Mesenteric fat pad (tissue), 1 donor: Measurements from ENCODE around the gene PPM1J. TPM values are rescaled to one million over a fixed set of nuclear protein-coding genes. Genes with fewer than 3 reads are reported as not detected.

Experiments used
- DNase-seq: peaks from one replicate; pipeline ENCODE4 v3.0.0-alpha.2; 2020; ENCODE audit warnings: low spot score
- total RNA-seq: library from RNA; stranded (reverse); fragmentation: NEBNext Ultra II Directional; extraction: Animal tissue kit (Norgen Biotek cat#: 25700); gene quantifications from one replicate; pipeline ENCODE4 v1.2.1, GENCODE V29; 2021
- donor health status: DM: yes; HTN: yes; CAD: no.

Gene PPM1J
- total RNA-seq, 1 donor from 2014 or later, result 0.61 TPM

- no peak for DNase-seq
Measured at GRCh38 chr1:112692681-112693080, 22.5 kb downstream of the PPM1J start.

GRCh38 chr1:112689842-112690237, 25.3 kb downstream of the PPM1J start:
- no peak for DNase-seq

DNA sequence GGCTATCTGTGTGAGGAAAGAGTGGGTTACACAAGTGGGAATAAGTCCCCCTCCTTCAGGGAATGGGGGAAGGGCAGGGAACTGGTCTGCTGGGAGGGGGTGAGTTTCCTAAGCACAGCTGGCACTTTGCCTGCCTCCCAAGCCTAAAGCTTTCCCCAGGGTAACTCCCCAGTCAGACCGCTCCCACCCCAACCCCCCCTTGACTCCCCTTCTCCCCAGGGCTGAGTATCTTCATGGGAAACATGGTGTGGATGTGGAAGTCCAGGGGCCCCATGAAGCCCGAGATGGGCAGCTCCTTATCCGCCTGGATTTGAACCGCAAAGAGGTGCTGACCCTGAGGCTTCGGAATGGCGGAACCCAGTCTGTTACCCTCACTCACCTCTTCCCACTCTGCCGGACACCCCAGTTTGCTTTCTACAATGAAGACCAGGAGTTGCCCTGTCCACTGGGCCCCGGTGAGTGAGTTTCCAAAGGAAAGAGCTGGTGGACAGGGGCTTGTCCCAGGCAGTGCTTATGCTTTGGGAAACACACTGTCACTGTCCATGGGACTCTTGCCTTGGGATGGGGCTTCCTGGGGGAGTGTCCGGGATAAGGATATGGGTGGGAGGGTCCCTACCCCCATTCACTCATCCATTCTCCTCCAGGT, 25.8 kb downstream of the PPM1J start:
- DNase-seq, result no peak

DNA sequence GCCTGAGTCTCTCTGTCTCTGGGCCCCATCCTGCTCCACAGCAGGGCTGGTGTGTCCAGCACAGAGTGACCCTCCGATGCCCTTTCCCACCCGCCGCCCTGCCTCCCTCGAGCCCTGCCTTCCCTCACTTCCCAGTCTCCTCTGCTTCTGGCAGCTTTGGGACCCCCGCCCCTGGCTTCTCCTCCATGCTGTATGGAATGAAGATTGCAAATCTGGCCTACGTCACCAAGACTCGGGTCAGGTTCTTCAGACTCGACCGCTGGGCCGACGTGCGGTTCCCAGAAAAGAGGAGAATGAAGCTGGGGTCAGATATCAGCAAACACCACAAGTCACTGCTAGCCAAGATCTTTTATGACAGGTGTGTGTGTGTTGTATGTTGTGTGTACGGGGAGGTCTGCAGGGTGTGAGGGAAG, 26.3 kb downstream of the PPM1J start:
- DNase-seq, result no peak

DNA sequence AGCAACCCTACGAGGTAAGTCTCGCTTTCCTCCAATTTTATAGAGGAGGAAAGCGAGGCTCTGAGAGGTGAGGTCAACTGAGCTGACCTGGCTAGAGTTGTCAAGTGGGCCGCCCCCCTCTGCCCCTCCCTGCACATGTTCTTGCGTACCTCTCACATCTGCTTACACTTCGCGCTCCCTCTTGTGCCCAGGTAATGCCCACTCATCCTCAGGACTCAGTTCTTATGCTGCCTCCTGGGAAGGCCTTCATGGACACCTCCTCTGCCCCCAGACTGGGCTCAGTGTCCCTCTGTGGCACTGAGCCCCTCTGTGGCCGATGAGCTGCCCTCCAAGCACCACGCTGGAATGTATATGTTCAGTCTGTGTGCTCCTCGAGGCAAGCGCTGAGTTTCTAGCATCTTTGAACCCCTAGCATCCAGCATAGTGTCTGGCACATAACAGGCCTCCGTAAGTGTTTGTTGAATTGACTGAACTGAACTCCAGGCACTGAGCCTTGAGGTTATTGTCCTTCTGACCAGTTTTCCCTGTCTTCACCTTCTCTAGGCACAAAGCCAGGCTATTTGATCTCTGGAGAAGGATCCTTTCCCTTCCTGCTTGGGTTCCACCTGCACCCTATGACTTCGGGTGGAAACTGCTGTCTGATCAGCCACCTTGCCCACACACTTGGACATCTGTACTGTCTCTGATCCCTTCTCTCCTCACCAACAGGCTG, 27.2 kb downstream of the PPM1J start:
- DNase-seq, result no peak

GRCh38 chr1:112687361-112687760, 27.8 kb downstream of the PPM1J start:
- DNase-seq, result no peak

- DNase-seq, result no peak
Measured at GRCh38 chr1:112686835-112687234, 28.3 kb downstream of the PPM1J start.

GRCh38 chr1:112686417-112686816, 28.7 kb downstream of the PPM1J start:
- DNase-seq, result no peak

GRCh38 chr1:112685913-112686312, 29.2 kb downstream of the PPM1J start:
- DNase-seq, result no peak

DNA sequence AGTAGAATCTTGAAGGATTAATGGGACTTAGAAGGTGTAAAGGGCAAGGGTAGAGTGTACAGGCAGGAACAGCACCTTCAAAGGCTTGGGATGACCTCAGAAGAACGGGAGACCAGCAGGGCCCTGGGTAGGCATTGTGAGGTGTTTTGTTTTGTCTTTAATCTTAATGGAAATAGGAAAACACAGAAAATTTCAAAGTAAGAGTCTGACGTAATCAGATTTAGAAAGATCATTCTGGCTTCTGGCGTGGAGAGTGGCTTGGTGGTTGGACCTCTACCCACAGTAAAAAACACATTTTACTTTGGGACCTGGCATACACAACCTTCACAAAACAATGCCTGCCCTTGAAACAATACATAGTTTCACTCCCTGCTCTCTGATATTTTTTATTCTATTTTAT, 36.5 kb downstream of the PPM1J start:
- DNase-seq, result no peak

DNA sequence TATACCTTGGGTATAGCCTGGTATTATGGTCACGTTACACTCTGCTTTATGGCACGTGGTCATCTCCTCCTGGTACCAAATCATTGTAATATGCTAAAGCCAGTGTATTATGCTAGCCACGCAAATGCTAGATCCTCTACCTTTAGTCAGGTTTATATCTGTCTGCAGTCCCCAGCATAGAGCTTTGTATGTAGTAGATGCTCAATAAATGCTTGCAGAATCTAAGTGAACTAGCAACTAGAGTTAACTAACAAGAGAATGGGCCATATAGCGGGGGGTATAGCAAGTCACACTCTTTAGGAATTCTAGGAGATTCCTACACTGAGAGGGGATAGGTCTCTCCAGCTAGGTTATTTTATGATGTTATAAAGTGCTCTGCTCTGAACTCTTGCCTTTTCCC, 37.6 kb downstream of the PPM1J start:
- DNase-seq, result no peak

DNA sequence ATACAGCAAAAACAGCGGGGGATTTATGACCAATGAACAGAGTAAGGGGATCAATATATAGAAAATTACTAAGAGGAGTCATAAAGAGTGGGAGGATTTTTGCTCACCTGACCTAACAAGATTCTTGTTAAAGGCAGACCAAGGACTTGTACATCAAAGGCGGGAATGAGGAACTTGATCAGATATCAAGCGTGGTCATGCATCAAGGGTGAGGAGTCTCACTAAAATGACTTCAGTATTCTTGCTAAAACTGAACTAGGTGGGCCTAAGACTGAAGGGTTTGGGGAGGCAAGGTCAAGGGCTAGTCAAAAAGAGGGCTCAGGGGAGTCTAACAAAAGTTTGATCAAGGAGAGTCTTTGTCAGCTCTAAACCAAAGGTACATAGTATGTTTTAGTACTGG, 38.6 kb downstream of the PPM1J start:
- DNase-seq, result no peak

DNA sequence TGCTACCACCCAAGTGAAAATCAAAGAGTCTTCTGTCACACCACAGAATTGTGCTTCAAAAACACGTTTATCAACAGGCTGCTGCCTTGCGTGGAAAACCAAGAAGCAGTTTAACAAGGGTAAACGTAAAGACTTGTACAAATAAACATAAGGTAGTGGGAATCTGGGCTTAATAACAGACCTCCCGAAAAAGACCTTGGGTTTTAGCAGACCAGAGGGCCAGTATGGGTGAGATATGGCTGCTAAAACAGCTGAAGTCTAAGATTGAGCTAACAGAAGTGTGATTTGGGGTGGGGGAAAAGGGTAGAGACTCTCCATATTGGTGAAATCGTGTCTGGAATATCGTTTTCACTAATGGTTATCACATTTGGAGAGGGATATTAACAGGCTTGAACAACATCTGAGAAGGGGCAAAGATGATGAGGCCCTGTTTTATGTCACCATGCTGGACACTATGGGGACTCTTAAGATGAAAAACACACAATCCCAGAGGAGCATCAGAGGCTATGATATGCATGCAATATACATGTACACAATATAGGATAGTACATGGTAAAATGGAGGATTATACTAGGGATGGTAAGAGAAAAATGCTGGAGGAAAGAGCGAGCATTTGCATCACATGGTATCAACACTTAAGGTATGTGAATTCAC, 39.3 kb downstream of the PPM1J start:
- no peak for DNase-seq

GRCh38 chr1:112674986-112675727, 40.0 kb downstream of the PPM1J start:
- DNase-seq, result no peak

GRCh38 chr1:112674440-112674985, 40.6 kb downstream of the PPM1J start, which contains the start of gene MOV10:
TSS of gene MOV10 (plus strand) at chr1:112674659. CDS start at chr1:112674913, 254 bp downstream.
- no peak for DNase-seq

DNA sequence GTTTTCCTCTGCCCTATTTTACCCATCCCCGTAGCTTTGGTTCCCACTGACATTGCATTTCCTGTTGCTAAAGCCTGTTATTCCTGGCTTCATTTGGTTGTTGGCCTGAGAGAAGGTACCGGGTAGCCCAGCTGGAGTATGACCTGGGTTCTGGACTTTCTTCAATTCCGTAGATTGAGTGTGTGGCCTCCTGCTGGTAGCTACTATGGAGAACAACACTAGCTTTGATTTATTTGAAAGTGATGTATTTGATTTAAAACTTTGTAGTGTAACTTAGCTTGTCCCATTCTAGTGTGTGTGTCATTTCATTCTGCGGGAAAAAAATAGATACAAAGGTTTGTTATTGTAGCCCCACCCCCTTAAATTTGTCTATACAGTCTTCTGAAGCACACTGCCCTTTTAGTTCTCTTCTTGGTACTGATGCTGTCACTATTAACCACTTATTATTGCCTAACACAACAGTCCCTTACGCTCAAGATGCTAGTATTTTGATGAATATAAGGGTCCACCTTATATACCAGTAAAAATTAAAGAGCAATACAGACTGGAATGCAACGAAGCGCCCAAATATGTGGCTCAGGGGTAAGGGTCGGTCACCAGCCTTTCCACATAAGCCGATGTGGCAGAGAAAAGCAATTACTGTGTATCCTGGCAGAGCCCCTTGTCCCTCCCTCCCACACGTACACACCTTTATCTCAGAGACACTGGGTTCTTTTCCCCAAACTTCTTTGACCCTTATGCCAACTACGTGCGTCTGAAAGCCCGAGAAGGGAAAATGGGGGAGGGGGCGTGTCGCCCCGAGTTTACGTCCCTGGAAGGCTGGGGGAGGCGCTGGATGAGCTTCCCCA, 41.3 kb downstream of the PPM1J start:
- no peak for DNase-seq

DNA sequence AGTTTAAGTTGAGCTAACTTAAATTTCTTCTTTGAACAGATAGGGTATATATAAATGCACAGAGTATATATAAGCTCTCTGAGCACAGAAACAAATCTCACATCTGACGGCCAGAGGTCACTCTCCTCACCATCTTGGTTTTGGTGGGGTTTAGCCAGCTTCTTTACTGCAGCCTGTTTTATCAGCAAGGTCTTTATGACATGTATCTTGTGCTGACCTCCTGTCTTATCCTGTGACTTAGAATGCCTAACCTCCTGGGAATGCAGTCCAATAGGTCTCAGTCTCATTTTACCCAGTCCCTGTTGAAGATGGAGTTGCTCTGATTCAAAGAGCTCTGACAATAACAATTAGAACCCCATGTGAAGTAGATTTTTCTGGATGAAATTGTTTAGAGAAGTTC, 42.3 kb downstream of the PPM1J start:
- DNase-seq, result no peak

DNA sequence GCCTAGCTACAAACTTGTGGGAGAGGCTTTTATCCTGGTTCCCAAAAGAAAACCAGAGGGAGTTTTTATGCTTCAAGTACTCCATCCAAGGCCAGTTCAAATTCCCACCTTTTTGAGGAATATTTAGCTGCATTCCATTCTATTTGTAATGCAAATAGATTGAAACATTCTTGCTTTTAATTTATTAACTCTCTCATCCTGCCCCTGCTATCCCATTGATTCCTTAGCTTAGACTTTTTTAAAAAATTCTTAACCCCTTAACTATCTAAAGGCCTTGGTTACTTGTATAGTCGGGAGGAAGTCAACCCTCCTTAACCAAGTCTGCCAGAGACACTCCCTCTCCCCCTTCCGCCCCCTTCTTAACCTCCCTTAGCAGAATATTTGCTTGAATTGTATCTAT, 43.1 kb downstream of the PPM1J start:
- no peak for DNase-seq

GRCh38 chr1:112666946-112667345, 48.2 kb downstream of the PPM1J start:
- no peak for DNase-seq

DNA sequence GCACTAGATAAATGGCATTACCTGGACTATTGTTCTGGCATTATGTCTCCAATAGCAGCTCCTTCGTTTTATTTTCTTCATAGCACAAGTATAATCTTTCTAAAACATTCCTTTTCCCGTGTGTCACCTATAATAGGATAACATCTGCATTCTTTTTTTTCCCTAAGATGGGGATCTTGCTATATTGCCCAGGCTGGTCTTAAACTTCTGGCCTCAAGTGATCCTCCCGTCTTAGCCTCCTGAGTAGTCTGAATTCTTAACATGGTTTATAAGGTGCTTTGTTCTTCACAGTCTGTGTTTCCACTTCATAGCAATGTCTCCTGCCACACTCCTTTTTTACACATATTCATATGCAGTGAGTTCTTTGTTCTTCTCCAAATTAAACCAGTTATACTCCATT, 49.3 kb downstream of the PPM1J start:
- no peak for DNase-seq
